Liver (tissue), 9 donors: ENCODE data around the gene APBA1. TPM values are rescaled to one million over a fixed set of nuclear protein-coding genes. Genes with fewer than 3 reads are reported as not detected.

Experiments
- DNase-seq: peaks from one replicate; pipeline ENCODE4 v3.0.0-alpha.2; 2017; ENCODE audit warnings: low spot score
- H3K27ac ChIP-seq, 2 donors: one replicate each; pipeline ENCODE4 v1.7.0; 2013; ENCODE audit warnings: inconsistent platforms in 2 of 2, low read length in 2 of 2, control low read depth in 1 of 2, low read depth in 1 of 2, mild to moderate bottlenecking in 1 of 2
- H3K27me3 ChIP-seq, 4 donors: one replicate each; pipeline versions ENCODE4 v1.6.1 to v1.7.0; 2013; ENCODE audit warnings: low read length in 3 of 4, inconsistent platforms in 1 of 4, mild to moderate bottlenecking in 1 of 4, moderate library complexity in 1 of 4; ENCODE audit not compliant: control insufficient read depth in 4 of 4, insufficient read depth in 4 of 4
- H3K36me3 ChIP-seq, 4 donors: one replicate each; pipeline versions ENCODE4 v1.6.1 to v1.7.0; 2013; ENCODE audit warnings: low read length in 3 of 4, mild to moderate bottlenecking in 3 of 4, low read depth in 1 of 4, moderate library complexity in 1 of 4; ENCODE audit not compliant: control insufficient read depth in 4 of 4, insufficient read depth in 3 of 4
- H3K4me1 ChIP-seq, 4 donors: one replicate each; pipeline versions ENCODE4 v1.6.1 to v1.7.0; 2013; ENCODE audit warnings: low read length in 3 of 4, mild to moderate bottlenecking in 3 of 4, moderate library complexity in 1 of 4; ENCODE audit not compliant: control insufficient read depth in 4 of 4, insufficient read depth in 4 of 4
- H3K4me3 ChIP-seq, 3 donors: one replicate each; pipeline versions ENCODE4 v1.6.1 to v1.7.0; 2013; ENCODE audit warnings: low read length in 3 of 3, control low read depth in 1 of 3, low read depth in 1 of 3, mild to moderate bottlenecking in 1 of 3
- H3K9ac ChIP-seq, 2 donors: one replicate each; pipeline ENCODE4 v1.7.0; 2013; ENCODE audit warnings: low read length in 2 of 2, mild to moderate bottlenecking in 2 of 2, moderate library complexity in 2 of 2, control low read depth in 1 of 2, low read depth in 1 of 2
- H3K9me3 ChIP-seq, 4 donors: one replicate each; pipeline versions ENCODE4 v1.6.1 to v1.7.0; 2013; ENCODE audit warnings: low read length in 3 of 4; ENCODE audit not compliant: control insufficient read depth in 4 of 4
- EGR1 ChIP-seq, 2 donors: IDR thresholded peaks; 2 replicates each; pipeline ENCODE4 v1.6.1; 2016 to 2018; ENCODE audit warnings: antibody characterized with exemption in 2 of 2, low read depth in 2 of 2
- FOXA2 ChIP-seq: IDR thresholded peaks from 2 replicates; pipeline ENCODE4 v1.6.1; 2016; ENCODE audit warnings: antibody characterized with exemption
- GABPA ChIP-seq, 2 donors: IDR thresholded peaks in 1 of 2; conservative IDR thresholded peaks in 1 of 2; 2 replicates each; pipeline ENCODE4 v1.6.1; 2016; ENCODE audit warnings: antibody characterized with exemption in 2 of 2, mild to moderate bottlenecking in 1 of 2, moderate library complexity in 1 of 2
- HNF4G ChIP-seq: IDR thresholded peaks from 2 replicates; pipeline ENCODE4 v1.6.1; 2016; ENCODE audit warnings: antibody characterized with exemption
- MAX ChIP-seq: IDR thresholded peaks from 2 replicates; pipeline ENCODE4 v1.6.1; 2016; ENCODE audit warnings: antibody characterized with exemption
- NR2F2 ChIP-seq: IDR thresholded peaks from 2 replicates; pipeline ENCODE4 v1.6.1; 2016; ENCODE audit warnings: antibody characterized with exemption
- RXRA ChIP-seq, 2 donors: IDR thresholded peaks; 2 replicates each; pipeline ENCODE4 v1.6.1; 2017 to 2018; ENCODE audit warnings: antibody characterized with exemption in 2 of 2, mild to moderate bottlenecking in 1 of 2
- SP1 ChIP-seq: IDR thresholded peaks from 2 replicates; pipeline ENCODE4 v1.6.1; 2018; ENCODE audit warnings: antibody characterized with exemption, mild to moderate bottlenecking
- TAF1 ChIP-seq: conservative IDR thresholded peaks from 2 replicates; pipeline ENCODE4 v1.6.1; 2016; ENCODE audit warnings: antibody characterized with exemption, mild to moderate bottlenecking
- WGBS: extraction: QIAGEN DNeasy Blood & Tissue Kit; methylation state at CpG from one replicate; pipeline ENCODE4 v1.1.7; 2013; 5-methylcytosine and 5-hydroxymethylcytosine counted together
- polyA plus RNA-seq, 2 donors: library from polyadenylated mRNA; stranded (reverse) in 1 of 2; unstranded in 1 of 2; fragments of 200-250 nt in 1 of 2; fragments of >200 nt in 1 of 2; fragmentation: Nextera tagmentation in 1 of 2; extraction: Ambion mirVana in 1 of 2; gene quantifications; one replicate each; pipeline versions ENCODE4 v1.2.1 to v1.2.3, GENCODE V29; 2013 to 2015
- total RNA-seq, 2 donors: library from RNA; depleted of rRNA; stranded (reverse); fragments of >200 nt; gene quantifications; one replicate each; pipeline ENCODE4 v1.2.3, GENCODE V29; 2014
- TF ChIP-seq, protein P1 (sequence below): IDR thresholded peaks from 2 replicates; pipeline ENCODE4 v1.6.1; 2016; ENCODE audit warnings: antibody characterized with exemption
- TF ChIP-seq, protein P2 (sequence below): IDR thresholded peaks from 2 replicates; pipeline ENCODE4 v1.6.1; 2016; ENCODE audit warnings: antibody characterized with exemption
- TF ChIP-seq, protein P3 (sequence below): IDR thresholded peaks from 2 replicates; pipeline ENCODE4 v1.6.1; 2016; ENCODE audit warnings: antibody characterized with exemption, mild to moderate bottlenecking
- donor health status: healthy.
- donor health status: healthy.
- donor health status: healthy.
- donor health status: healthy.
- donor health status: healthy.

Gene APBA1
- total and polyA plus RNA-seq, 4 donors, result 2.8 to 19.0 (median 6.1) TPM

- WGBS, result 83% methylated on average over 2 of the region's 2 CpGs
Measured at GRCh38 chr9:69453746-69454145, 218.4 kb downstream of the APBA1 start.

DNA sequence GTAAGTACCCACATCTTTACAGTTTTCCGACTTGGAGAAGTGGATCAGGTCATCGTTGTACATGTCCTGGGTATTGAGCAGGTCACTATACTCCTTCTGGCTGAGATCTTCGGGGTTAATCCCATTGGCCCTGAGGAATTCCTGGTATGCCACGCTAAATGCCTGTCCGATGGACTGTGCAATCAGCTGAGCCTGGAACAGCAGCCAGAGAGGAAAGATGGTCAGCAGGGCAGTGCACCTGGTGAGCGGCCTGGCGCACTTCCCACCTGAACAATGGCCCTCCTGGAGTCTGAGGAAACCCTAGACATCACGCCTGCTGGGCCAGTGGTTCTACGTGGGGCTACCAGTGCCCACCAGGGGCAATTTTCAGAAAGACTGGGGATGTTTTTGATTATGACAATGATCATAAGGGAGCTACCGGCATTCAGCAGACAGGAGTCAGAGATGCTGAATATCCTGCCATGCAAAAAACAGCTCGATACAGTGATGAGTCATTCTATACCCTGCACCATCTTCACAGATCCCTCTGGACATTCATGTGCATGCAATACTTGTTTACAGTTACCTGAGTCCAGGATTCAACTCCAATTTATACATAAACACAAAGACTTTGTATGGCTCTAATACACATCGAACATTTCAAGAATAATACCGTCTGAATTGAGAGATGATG, 219.9 kb downstream of the APBA1 start:
- H3K4me1 ChIP-seq, result no peaks in the 10 kb centered on the region
- DNase-seq, result no peak
- TF ChIP-seq, protein P1, sequence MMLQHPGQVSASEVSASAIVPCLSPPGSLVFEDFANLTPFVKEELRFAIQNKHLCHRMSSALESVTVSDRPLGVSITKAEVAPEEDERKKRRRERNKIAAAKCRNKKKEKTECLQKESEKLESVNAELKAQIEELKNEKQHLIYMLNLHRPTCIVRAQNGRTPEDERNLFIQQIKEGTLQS, result no peak
- TF ChIP-seq FOXA2, result no peak
- no peak for TF ChIP-seq RXRA (IDR thresholded peaks at IDR 0.05)
- TF ChIP-seq, protein P2, sequence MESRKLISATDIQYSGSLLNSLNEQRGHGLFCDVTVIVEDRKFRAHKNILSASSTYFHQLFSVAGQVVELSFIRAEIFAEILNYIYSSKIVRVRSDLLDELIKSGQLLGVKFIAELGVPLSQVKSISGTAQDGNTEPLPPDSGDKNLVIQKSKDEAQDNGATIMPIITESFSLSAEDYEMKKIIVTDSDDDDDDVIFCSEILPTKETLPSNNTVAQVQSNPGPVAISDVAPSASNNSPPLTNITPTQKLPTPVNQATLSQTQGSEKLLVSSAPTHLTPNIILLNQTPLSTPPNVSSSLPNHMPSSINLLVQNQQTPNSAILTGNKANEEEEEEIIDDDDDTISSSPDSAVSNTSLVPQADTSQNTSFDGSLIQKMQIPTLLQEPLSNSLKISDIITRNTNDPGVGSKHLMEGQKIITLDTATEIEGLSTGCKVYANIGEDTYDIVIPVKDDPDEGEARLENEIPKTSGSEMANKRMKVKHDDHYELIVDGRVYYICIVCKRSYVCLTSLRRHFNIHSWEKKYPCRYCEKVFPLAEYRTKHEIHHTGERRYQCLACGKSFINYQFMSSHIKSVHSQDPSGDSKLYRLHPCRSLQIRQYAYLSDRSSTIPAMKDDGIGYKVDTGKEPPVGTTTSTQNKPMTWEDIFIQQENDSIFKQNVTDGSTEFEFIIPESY, result no peak
- TF ChIP-seq HNF4G, result no peak
- no peak for TF ChIP-seq SP1
- TF ChIP-seq NR2F2, result no peak
- no peak for TF ChIP-seq GABPA (IDR thresholded peaks at IDR 0.05 in 1 of 2, conservative IDR thresholded peaks at IDR 0.05 in 1 of 2)
- no peak for TF ChIP-seq TAF1
- TF ChIP-seq MAX, result no peak
- no peaks in the 10 kb centered on the region for H3K9me3 ChIP-seq
- H3K27ac ChIP-seq, result no peak overlapping the region
- WGBS, result 90% methylated on average over 13 of the region's 13 CpGs
- H3K9ac ChIP-seq, result no peak overlapping the region
- H3K36me3 ChIP-seq, result peaks cover 0 to 80% (median 33%) of the 10 kb centered on the region in 4 donors
- no peaks in the 10 kb centered on the region for H3K27me3 ChIP-seq
- H3K4me3 ChIP-seq, result no peak overlapping the region

More at GRCh38 chr9:69453746-69454145, 218.4 kb downstream of the APBA1 start:
- DNase-seq, result no peak
- Histone ChIP-seq H3K27ac (no peak overlapping the region), H3K27me3 (no peaks in the 10 kb centered on the region), H3K36me3 (peaks cover 0 to 71% (median 33%) of the 10 kb centered on the region in 4 donors), H3K4me3 (no peak overlapping the region), H3K9ac (no peak overlapping the region), H3K9me3 (no peaks in the 10 kb centered on the region), H3K4me1 (no peaks in the 10 kb centered on the region)
- TF ChIP-seq, protein P3, sequence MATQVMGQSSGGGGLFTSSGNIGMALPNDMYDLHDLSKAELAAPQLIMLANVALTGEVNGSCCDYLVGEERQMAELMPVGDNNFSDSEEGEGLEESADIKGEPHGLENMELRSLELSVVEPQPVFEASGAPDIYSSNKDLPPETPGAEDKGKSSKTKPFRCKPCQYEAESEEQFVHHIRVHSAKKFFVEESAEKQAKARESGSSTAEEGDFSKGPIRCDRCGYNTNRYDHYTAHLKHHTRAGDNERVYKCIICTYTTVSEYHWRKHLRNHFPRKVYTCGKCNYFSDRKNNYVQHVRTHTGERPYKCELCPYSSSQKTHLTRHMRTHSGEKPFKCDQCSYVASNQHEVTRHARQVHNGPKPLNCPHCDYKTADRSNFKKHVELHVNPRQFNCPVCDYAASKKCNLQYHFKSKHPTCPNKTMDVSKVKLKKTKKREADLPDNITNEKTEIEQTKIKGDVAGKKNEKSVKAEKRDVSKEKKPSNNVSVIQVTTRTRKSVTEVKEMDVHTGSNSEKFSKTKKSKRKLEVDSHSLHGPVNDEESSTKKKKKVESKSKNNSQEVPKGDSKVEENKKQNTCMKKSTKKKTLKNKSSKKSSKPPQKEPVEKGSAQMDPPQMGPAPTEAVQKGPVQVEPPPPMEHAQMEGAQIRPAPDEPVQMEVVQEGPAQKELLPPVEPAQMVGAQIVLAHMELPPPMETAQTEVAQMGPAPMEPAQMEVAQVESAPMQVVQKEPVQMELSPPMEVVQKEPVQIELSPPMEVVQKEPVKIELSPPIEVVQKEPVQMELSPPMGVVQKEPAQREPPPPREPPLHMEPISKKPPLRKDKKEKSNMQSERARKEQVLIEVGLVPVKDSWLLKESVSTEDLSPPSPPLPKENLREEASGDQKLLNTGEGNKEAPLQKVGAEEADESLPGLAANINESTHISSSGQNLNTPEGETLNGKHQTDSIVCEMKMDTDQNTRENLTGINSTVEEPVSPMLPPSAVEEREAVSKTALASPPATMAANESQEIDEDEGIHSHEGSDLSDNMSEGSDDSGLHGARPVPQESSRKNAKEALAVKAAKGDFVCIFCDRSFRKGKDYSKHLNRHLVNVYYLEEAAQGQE, result no peak
- TF ChIP-seq EGR1 (IDR thresholded peaks at IDR 0.05; ENCODE audit: low read depth in 2 of 2), result no peak
- TF ChIP-seq NR2F2, result no peak
